Measurements from ENCODE around the gene PIGC.

PIGC gene

DNA sequence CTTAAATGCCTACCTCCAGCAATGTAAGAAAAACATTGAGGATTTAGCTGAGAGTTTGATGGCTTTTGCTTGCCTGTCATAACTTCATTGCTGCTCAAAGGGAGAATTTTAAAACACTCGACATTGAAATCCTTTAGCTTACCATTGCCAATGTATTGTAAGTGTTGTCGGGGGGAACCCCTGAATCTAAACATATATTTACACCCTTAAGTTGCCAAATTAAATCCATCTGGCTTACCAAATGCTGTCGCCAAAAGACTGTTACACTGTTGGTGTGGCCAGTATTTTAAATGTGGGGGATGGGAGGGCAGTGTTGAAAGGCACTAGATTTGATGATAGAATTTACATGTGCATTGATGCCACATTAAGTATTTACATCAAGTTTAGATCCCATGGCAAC is 48.3 kb downstream of the PIGC start:
- Histone ChIP-seq H3K4me2 (no peak overlapping the region), H3K9ac (no peak overlapping the region)

GRCh38 chr1:172394811-172395210 is 49.1 kb downstream of the PIGC start:
- peaks cover 41% of the 10 kb centered on the region for H3K4me1 ChIP-seq

More for the DNA sequence above, 48.3 kb downstream of the PIGC start:
- no peak overlapping the region for H3K4me3 ChIP-seq
- no peaks in the 10 kb centered on the region for H3K36me3 ChIP-seq
- TF ChIP-seq Cebpa-rat (IDR thresholded peaks at IDR 0.05), result no peak
- no peak overlapping the region for H3K27ac ChIP-seq
- no peaks in the 10 kb centered on the region for H4K20me1 ChIP-seq
- H3K9me3 ChIP-seq, result peaks cover 5% of the 10 kb centered on the region; the same call in 1 of the 2 replicates
- H3K4me1 ChIP-seq, result peaks cover 41% of the 10 kb centered on the region
- H3K27me3 ChIP-seq, result no peaks in the 10 kb centered on the region

DNA sequence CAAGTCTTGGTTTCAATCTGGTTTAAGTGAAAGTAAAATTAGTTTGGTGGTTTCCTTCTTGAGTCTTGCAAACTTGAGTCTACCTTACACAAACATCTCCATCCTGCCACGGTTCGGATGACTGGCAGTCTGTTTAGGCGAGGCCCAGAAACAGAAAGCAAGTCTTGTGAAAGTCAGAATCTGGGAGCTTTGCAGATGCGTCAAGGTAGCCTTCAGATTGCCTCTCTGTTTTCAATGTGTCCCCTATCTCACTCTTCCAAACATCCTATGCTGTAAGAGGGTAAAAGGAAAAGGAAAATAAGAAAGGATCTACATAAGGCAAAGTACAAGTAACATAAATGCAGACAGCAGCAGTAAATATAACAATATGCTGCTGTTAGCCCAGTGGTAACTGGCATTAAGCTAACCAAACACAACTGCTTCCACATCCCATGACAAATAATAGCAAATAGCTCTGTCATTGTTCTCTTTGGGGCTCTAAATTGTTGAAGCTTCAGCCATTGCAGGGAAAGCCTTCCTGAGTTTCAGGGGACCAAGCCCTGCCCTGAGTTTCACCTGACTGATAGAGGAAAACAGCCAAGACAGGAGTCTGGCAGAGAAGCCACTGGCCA is 49.6 kb downstream of the PIGC start:
- peaks cover 38% of the 10 kb centered on the region for H3K4me1 ChIP-seq
- H3K27ac ChIP-seq, result no peak overlapping the region
- H3K9me3 ChIP-seq, result peaks cover 5% of the 10 kb centered on the region; the same call in 1 of the 2 replicates
- H4K20me1 ChIP-seq, result no peaks in the 10 kb centered on the region
- no peaks in the 10 kb centered on the region for H3K27me3 ChIP-seq
- H3K36me3 ChIP-seq, result no peaks in the 10 kb centered on the region
- TF ChIP-seq Cebpa-rat (IDR thresholded peaks at IDR 0.05), result no peak
- peak overlapping the region; percentile 16; the same call in 1 of the 2 replicates for H3K9ac ChIP-seq
- H3K4me3 ChIP-seq, result no peak overlapping the region
- H3K4me2 ChIP-seq, result peak overlapping the region; percentile 70

More at GRCh38 chr1:172394811-172395210, 49.1 kb downstream of the PIGC start:
- Histone ChIP-seq H3K36me3 (no peaks in the 10 kb centered on the region), H3K9ac (no peak overlapping the region), H3K4me2 (peak overlapping the region; percentile 70), H4K20me1 (no peaks in the 10 kb centered on the region), H3K4me3 (no peak overlapping the region), H3K9me3 (peaks cover 5% of the 10 kb centered on the region; the same call in 1 of the 2 replicates), H3K27me3 (no peaks in the 10 kb centered on the region), H3K27ac (no peak overlapping the region)
- no peak for TF ChIP-seq Cebpa-rat (IDR thresholded peaks at IDR 0.05)

DNA sequence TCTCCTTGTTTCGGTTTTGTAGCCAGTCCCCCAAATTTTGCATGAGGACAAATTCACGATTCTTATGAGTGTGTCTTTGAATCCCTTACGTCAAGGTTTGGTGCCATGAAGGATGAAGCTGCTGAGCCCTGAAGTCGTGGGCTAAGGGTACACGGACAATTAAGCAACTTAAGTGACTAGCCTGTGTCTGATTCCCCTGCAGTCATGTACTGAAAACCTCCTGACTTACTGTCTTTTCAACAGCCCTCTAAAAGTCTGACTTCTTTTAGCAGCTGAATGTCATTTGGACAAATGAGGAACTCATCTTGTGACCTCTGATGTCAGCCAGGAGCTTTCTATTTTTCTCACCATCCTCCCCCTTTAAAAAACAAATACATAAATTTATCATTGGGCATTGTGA is 50.5 kb downstream of the PIGC start:
- Histone ChIP-seq H4K20me1 (no peaks in the 10 kb centered on the region), H3K4me3 (no peak overlapping the region), H3K27ac (no peak overlapping the region), H3K36me3 (no peaks in the 10 kb centered on the region), H3K9ac (no peak overlapping the region), H3K27me3 (no peaks in the 10 kb centered on the region), H3K4me1 (peaks cover 35% of the 10 kb centered on the region), H3K9me3 (peaks cover 5% of the 10 kb centered on the region; the same call in 1 of the 2 replicates), H3K4me2 (no peak overlapping the region)
- no peak for TF ChIP-seq Cebpa-rat (IDR thresholded peaks at IDR 0.05)

DNA sequence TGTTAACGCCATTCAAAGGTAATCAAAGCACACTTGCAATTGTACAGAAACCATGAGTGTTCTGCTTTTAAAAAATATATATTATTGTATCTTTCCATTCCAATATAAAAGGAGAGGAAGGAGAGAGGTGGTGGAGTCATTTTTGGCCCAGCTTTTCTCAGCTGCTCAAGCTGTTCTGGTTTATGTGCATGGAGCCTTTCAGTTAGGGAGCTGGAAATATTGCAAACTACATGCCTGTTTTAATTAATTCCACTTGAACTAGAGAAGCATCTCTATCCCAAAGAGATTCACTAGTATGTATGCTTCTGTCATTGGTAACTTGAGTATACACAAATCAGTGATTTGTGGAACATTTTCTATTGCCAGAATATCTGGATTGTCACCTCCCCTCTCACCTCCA is 51.9 kb downstream of the PIGC start:
- Histone ChIP-seq H3K9ac (no peak overlapping the region), H3K27ac (no peak overlapping the region), H3K9me3 (peaks cover 7% of the 10 kb centered on the region; the same call in 1 of the 2 replicates), H3K27me3 (no peaks in the 10 kb centered on the region), H3K4me1 (peaks cover 35% of the 10 kb centered on the region), H3K4me2 (no peak overlapping the region), H4K20me1 (no peaks in the 10 kb centered on the region), H3K36me3 (no peaks in the 10 kb centered on the region), H3K4me3 (no peak overlapping the region)
- no peak for TF ChIP-seq Cebpa-rat (IDR thresholded peaks at IDR 0.05)
